GM12873 (cell line): Measurements from ENCODE around the gene DNAJC15.

Experiments
- CTCF ChIP-seq: IDR thresholded peaks from 2 replicates; pipeline ENCODE4 v1.5.1; 2012; ENCODE audit warnings: low read depth, mild to moderate bottlenecking, moderate library complexity, low read length, control low read depth; ENCODE audit not compliant: insufficient read depth; ENCODE audit errors: missing control alignments

Gene DNAJC15

GRCh38 chr13:43006893-43007631 is 16.3 kb upstream of the DNAJC15 start:
- TF ChIP-seq CTCF = no peak

DNA sequence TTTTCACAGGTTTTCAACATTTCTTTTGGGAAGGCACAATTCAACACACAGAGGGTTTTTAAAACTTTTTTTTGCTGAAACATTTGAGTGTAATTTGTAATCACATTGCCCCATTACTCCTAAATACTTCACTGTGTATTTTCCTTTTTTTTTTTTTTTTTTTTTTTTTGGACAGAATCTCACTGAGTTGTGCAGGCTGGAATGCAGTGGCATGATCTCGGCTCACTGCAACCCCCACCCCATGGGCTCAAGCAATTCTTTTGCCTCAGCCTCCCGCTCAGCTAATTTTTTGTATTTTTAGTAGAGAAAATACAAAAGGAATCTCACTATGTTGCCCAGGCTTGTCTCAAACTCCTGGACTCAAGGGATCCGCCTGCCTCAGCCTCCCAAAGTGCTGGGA is 14.8 kb upstream of the DNAJC15 start:
- no peak for TF ChIP-seq CTCF

- TF ChIP-seq CTCF = no peak
Measured at GRCh38 chr13:43009506-43009905, 13.9 kb upstream of the DNAJC15 start.

- no peak for TF ChIP-seq CTCF
Measured at GRCh38 chr13:43014162-43014561, 9.2 kb upstream of the DNAJC15 start.

DNA sequence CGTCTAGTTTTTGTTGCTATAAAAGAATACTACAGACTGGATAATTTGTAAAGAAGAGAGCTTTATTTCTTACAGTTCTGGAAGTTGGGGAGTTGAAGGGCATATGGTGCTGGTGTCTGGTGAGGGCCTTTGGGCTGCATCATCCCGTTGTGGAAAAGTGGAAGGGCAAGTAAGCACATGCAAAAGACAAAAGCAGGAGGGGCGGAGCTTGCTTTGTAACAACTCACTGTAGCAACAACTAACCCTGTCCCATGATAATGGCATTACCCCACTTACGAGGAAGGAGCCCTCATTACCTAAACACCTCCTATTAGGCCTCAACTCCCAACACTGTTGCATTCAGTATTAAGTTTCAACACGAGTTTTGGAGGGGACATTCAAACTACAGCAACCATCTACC is 7.2 kb upstream of the DNAJC15 start:
- TF ChIP-seq CTCF = no peak

DNA sequence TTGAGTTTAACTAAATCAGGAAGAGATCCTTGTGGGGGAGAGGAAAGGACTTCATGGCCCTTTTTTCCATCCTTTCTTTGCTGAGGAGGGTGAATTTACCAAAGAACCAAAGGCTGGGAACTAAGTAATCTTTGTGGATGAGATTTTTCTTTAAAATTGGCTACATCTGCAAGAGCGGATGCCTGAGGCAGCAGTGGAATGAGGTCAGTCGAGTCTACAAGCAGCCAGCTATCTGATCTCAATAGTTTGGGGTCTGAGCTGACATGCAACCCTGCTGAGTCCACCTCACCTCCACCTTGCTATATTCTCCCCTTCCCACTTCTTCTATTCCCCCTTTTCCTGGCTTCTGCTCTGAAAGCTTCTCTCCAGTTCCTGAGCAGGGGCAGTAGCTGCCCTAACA is 3.6 kb upstream of the DNAJC15 start:
- TF ChIP-seq CTCF = no peak

DNA sequence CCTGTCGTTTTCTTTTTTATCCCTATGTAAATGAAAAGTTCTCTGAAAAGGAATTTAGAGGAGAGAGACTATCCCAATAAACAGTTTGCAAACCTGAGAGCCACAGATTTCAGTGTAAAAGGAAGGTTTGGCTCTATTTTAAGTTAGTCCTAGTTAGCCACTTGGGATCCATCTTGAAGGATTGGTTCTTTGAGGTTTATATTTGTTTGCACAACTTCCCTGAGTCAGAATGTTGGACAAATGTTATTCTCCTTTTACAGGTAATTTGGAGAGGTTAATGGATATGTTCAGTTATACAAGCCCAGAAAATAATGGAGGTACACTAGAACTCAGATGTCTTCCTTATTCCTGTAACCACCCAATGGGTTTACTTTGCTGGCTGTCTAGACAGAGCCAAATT is 2.6 kb upstream of the DNAJC15 start:
- no peak for TF ChIP-seq CTCF
